Kidney (tissue), 14 donors: Measurements from ENCODE around the gene FUT8. TPM values are rescaled to one million over a fixed set of nuclear protein-coding genes. Genes with fewer than 3 reads are reported as not detected.

ENCODE experiments used
- DNase-seq, 5 donors: peaks; one replicate each; pipeline ENCODE4 v3.0.0-alpha.2; 2013 to 2020
- FAIRE-seq: peaks from 2 replicates; lab custom pipeline; 2012; peaks lifted over from hg19 to GRCh38; lab: Jason Lieb, UNC
- H3K27ac ChIP-seq, 2 donors: one replicate each; pipeline ENCODE4 v1.7.0; 2013; ENCODE audit warnings: low read depth in 2 of 2, low read length in 2 of 2, inconsistent platforms in 1 of 2
- H3K27me3 ChIP-seq: one replicate; pipeline ENCODE4 v1.7.1; 2013; ENCODE audit warnings: low read length, inconsistent platforms; ENCODE audit not compliant: control insufficient read depth, insufficient read depth
- H3K36me3 ChIP-seq, 3 donors: one replicate each; pipeline versions ENCODE4 v1.7.0 to v1.7.1; 2013; ENCODE audit warnings: low read length in 3 of 3, control low read depth in 1 of 3, inconsistent platforms in 1 of 3; ENCODE audit not compliant: insufficient read depth in 3 of 3, control insufficient read depth in 2 of 3
- H3K4me1 ChIP-seq, 3 donors: one replicate each; pipeline versions ENCODE4 v1.7.0 to v1.7.1; 2013; ENCODE audit warnings: low read length in 3 of 3, inconsistent platforms in 1 of 3, low read depth in 1 of 3; ENCODE audit not compliant: control insufficient read depth in 2 of 3, insufficient read depth in 2 of 3
- H3K4me3 ChIP-seq, 3 donors: one replicate each; pipeline versions ENCODE4 v1.7.0 to v1.8.1; 2013; ENCODE audit warnings: low read length in 3 of 3, control low read depth in 1 of 3, inconsistent platforms in 1 of 3
- H3K9ac ChIP-seq, 3 donors: one replicate each; pipeline versions ENCODE4 v1.7.0 to v1.7.1; 2013; ENCODE audit warnings: low read length in 3 of 3, control low read depth in 1 of 3, inconsistent platforms in 1 of 3
- H3K9me3 ChIP-seq, 3 donors: one replicate each; pipeline versions ENCODE4 v1.7.0 to v1.7.1; 2013; ENCODE audit warnings: low read length in 3 of 3, control low read depth in 1 of 3, inconsistent platforms in 1 of 3; ENCODE audit not compliant: control insufficient read depth in 2 of 3, insufficient read depth in 1 of 3
- CTCF ChIP-seq: IDR thresholded peaks from 3 replicates; pipeline ENCODE4 v1.5.1; 2012; ENCODE audit warnings: mild to moderate bottlenecking, moderate library complexity, borderline replicate concordance; ENCODE audit not compliant: insufficient read depth; ENCODE audit errors: extremely low read depth
- intact Hi-C: fragments of 100-400 bp; cut with DNase I; formaldehyde crosslinking; loops from one replicate; pipeline ENCODE4 v1.11.1; 2022
- polyA plus RNA-seq: library from polyadenylated mRNA; stranded (reverse); fragments of 350-450 nt; fragmentation: Illumina TruSeq; extraction: RNeasy Lipid Tissue Mini Kit (QIAGEN cat#74804); gene quantifications from one replicate; pipeline ENCODE4 v1.2.3, GENCODE V29; 2014; ENCODE audit warnings: low read depth, low replicate concordance; ENCODE audit not compliant: insufficient read depth
- total RNA-seq: library from RNA; stranded (reverse); fragmentation: NEBNext Ultra II Directional; extraction: Animal tissue kit (Norgen Biotek cat#: 25700); gene quantifications from one replicate; pipeline ENCODE4 v1.2.1, GENCODE V29; 2021
- donor health status: control.
- donor health status: control.
- donor health status: control.
- donor health status: control.
- donor health status: control.
- donor health status: DM: yes; HTN: yes; CAD: no.
- donor health status: Normal renal cell carcinoma (clear cell type).

FUT8 gene
- total and polyA plus RNA-seq, 2 donors from 2014 or later = 8.2 to 49.6 TPM

DNA sequence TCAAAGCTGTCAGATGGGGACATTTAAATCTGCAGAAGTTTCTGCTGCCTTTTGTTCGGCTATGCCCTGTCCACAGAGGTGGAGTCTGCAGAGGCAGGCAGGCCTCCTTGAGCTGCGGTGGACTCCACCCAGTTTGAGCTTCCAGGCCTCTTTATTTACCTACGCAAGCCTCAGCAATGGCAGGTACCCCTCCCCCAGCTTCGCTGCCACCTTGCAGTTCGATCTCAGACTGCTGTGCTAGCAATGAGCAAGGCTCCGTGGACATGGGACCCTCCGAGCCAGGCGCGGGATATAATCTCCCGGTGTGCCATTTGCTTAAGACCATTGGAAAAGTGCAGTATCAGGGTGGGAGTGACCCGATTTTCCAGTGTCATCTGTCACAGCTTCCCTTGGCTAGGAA lies 115.5 kb downstream of the FUT8 start:
- no peak overlapping the region for H3K4me3 ChIP-seq
- H3K27ac ChIP-seq = no peak overlapping the region
- no peaks in the 10 kb centered on the region for H3K4me1 ChIP-seq
- H3K9me3 ChIP-seq = no peaks in the 10 kb centered on the region
- H3K36me3 ChIP-seq = no peaks in the 10 kb centered on the region
- DNase-seq = no peak
- TF ChIP-seq CTCF = no peak
- H3K27me3 ChIP-seq = no peaks in the 10 kb centered on the region
- FAIRE-seq = no peak
- intact Hi-C loops = no loop called here
- no peak overlapping the region for H3K9ac ChIP-seq

DNA sequence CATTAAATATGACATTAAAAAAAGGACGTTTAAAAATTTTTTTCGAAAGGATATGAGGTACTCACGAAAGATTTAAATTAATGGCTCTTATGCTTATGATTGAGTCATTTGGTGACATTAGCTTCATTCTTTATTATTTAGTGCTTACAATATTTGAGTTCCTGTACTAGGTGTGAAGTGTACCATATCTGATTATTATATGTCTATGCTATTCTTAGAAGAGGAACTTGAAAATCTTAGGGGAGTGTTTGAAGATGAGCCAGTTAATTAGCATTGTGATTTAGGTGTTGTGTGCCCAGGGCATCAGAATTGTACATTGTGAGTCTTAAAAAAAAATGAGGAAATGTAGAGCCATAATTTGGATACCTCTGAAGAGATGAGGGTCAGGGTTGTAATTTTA lies 118.6 kb downstream of the FUT8 start:
- no peaks in the 10 kb centered on the region for H3K4me1 ChIP-seq
- DNase-seq (no peak), FAIRE-seq (no peak)
- no peak overlapping the region for H3K27ac ChIP-seq
- no peak overlapping the region for H3K9ac ChIP-seq
- no peaks in the 10 kb centered on the region for H3K36me3 ChIP-seq
- TF ChIP-seq CTCF = no peak
- intact Hi-C loops = no loop called here
- H3K4me3 ChIP-seq = no peak overlapping the region
- no peaks in the 10 kb centered on the region for H3K27me3 ChIP-seq
- peaks cover 0 to 3% (median 0%) of the 10 kb centered on the region in 3 donors for H3K9me3 ChIP-seq

- no peak for TF ChIP-seq CTCF
- FAIRE-seq = no peak
- H3K27me3 ChIP-seq = no peaks in the 10 kb centered on the region
Measured at GRCh38 chr14:65533736-65534404, 121.3 kb downstream of the FUT8 start.

More at GRCh38 chr14:65533736-65534404, 121.3 kb downstream of the FUT8 start:
- Histone ChIP-seq H3K9me3 (peaks cover 0 to 12% (median 0%) of the 10 kb centered on the region in 3 donors), H3K4me1 (no peaks in the 10 kb centered on the region), H3K27ac (no peak overlapping the region), H3K36me3 (no peaks in the 10 kb centered on the region), H3K4me3 (no peak overlapping the region), H3K9ac (no peak overlapping the region)
- intact Hi-C loops = no loop called here
- DNase-seq = no peak
